ENCODE measurements around the gene FBXL3. TPM values are rescaled to one million over a fixed set of nuclear protein-coding genes. Genes with fewer than 3 reads are reported as not detected.

FBXL3 gene
- total RNA-seq, 1 experiment from 2014 or later, result 9.9 TPM

DNA sequence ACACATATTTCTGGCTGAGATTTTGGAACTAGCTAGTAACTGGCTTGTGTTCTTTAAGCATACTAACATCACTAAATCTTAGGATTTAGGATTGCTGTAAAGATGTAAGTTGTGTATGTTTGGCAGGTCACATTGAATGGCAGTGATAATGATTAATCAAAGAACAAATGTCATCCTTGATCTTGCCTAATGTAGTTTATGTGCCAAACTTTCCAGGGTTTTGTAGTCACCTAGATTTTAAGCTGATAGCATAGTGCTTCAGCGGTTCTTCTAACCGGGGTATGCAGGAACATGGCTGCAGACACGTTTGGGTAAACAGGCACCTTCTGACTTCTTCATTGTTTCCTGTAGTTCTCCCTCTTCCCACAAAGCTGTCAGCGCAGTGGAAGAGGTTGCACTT is 25.4 kb downstream of the FBXL3 start (continued):
- TF ChIP-seq, protein P1, sequence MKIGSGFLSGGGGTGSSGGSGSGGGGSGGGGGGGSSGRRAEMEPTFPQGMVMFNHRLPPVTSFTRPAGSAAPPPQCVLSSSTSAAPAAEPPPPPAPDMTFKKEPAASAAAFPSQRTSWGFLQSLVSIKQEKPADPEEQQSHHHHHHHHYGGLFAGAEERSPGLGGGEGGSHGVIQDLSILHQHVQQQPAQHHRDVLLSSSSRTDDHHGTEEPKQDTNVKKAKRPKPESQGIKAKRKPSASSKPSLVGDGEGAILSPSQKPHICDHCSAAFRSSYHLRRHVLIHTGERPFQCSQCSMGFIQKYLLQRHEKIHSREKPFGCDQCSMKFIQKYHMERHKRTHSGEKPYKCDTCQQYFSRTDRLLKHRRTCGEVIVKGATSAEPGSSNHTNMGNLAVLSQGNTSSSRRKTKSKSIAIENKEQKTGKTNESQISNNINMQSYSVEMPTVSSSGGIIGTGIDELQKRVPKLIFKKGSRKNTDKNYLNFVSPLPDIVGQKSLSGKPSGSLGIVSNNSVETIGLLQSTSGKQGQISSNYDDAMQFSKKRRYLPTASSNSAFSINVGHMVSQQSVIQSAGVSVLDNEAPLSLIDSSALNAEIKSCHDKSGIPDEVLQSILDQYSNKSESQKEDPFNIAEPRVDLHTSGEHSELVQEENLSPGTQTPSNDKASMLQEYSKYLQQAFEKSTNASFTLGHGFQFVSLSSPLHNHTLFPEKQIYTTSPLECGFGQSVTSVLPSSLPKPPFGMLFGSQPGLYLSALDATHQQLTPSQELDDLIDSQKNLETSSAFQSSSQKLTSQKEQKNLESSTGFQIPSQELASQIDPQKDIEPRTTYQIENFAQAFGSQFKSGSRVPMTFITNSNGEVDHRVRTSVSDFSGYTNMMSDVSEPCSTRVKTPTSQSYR (CRISPR knock-in tag; IDR thresholded peaks at IDR 0.05), result no peak
- no peak for TF ChIP-seq ZNF263 (CRISPR knock-in tag; IDR thresholded peaks at IDR 0.05; ENCODE audit: low read depth)
- TF ChIP-seq RORB (CRISPR knock-in tag; IDR thresholded peaks at IDR 0.05), result no peak
- TF ChIP-seq, protein P2, sequence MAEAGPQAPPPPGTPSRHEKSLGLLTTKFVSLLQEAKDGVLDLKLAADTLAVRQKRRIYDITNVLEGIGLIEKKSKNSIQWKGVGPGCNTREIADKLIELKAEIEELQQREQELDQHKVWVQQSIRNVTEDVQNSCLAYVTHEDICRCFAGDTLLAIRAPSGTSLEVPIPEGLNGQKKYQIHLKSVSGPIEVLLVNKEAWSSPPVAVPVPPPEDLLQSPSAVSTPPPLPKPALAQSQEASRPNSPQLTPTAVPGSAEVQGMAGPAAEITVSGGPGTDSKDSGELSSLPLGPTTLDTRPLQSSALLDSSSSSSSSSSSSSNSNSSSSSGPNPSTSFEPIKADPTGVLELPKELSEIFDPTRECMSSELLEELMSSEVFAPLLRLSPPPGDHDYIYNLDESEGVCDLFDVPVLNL (CRISPR knock-in tag; IDR thresholded peaks at IDR 0.05; ENCODE audit: borderline replicate concordance, low read depth), result no peak
- no peak for TF ChIP-seq STAT6 (CRISPR knock-in tag; conservative IDR thresholded peaks at IDR 0.05; ENCODE audit: low read depth)
- no peak for TF ChIP-seq GRHL2 (CRISPR knock-in tag; IDR thresholded peaks at IDR 0.05; ENCODE audit: insufficient replicate concordance, severe bottlenecking)
- TF ChIP-seq ZBTB21 (CRISPR knock-in tag; IDR thresholded peaks at IDR 0.05; ENCODE audit: borderline replicate concordance), result no peak
- TF ChIP-seq EMX1 (CRISPR knock-in tag; IDR thresholded peaks at IDR 0.05), result no peak
- TF ChIP-seq GABPB1 (CRISPR knock-in tag; IDR thresholded peaks at IDR 0.05), result no peak
- TF ChIP-seq ZNF138 (CRISPR knock-in tag; conservative IDR thresholded peaks at IDR 0.05), result no peak
- TF ChIP-seq, protein P3, sequence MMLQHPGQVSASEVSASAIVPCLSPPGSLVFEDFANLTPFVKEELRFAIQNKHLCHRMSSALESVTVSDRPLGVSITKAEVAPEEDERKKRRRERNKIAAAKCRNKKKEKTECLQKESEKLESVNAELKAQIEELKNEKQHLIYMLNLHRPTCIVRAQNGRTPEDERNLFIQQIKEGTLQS (CRISPR knock-in tag; conservative IDR thresholded peaks at IDR 0.05), result no peak

DNA sequence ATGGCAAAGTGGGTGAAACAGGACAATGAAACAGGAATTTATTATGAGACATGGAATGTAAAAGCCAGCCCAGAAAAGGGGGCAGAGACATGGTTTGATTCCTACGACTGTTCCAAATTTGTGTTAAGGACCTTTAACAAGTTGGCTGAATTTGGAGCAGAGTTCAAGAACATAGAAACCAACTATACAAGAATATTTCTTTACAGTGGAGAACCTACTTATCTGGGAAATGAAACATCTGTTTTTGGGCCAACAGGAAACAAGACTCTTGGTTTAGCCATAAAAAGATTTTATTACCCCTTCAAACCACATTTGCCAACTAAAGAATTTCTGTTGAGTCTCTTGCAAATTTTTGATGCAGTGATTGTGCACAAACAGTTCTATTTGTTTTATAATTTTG is 26.5 kb downstream of the FBXL3 start:
- Mint-ChIP-seq H3K36me3 (peaks cover 16% of the 10 kb centered on the region), H3K4me3 (no peak overlapping the region), H3K27me3 (ENCODE audit: low read depth) (no peaks in the 10 kb centered on the region), H3K4me1 (peaks cover 3% of the 10 kb centered on the region; the same call in 1 of the 2 replicates), H3K9me3 (no peaks in the 10 kb centered on the region), H3K27ac (no peak overlapping the region)
- TF ChIP-seq AR (CRISPR knock-in tag; IDR thresholded peaks at IDR 0.05) (no peak), ZNF396 (CRISPR knock-in tag; IDR thresholded peaks at IDR 0.05; ENCODE audit: borderline replicate concordance) (no peak), SOX15 (CRISPR knock-in tag; IDR thresholded peaks at IDR 0.05) (no peak), TCF7 (CRISPR knock-in tag; IDR thresholded peaks at IDR 0.05; ENCODE audit: low read depth) (no peak), GRHL2 (CRISPR knock-in tag; IDR thresholded peaks at IDR 0.05; ENCODE audit: insufficient replicate concordance, severe bottlenecking) (no peak), FOXK1 (CRISPR knock-in tag; IDR thresholded peaks at IDR 0.05) (no peak), TEAD4 (CRISPR knock-in tag; IDR thresholded peaks at IDR 0.05) (no peak), MXD4 (CRISPR knock-in tag; IDR thresholded peaks at IDR 0.05; ENCODE audit: borderline replicate concordance) (no peak), ZNF671 (CRISPR knock-in tag; IDR thresholded peaks at IDR 0.05) (no peak)
- no peak for ATAC-seq
- ChIA-PET POLR2A (no interaction called here), CTCF (no interaction called here)
- no peak for DNase-seq (ENCODE audit: low spot score)
